HepG2 (cell line): ENCODE results near the gene BAG3. TPM values are rescaled to one million over a fixed set of nuclear protein-coding genes. Genes with fewer than 3 reads are reported as not detected.

Source experiments
- ATAC-seq: fragments of 200-7000 bp; cut with Tn5 transposase; 3 replicates; pipeline ENCODE4 v1.9.1; 2020; ENCODE audit warnings: mild to moderate bottlenecking, moderate library complexity
- BruUV-seq: library from RNA; stranded (reverse); fragments of 400-500 nt; replicated peaks from 2 replicates; lab custom pipeline; 2021; lab: Mats Ljungman, UMichigan
- CTCF ChIA-PET: fragments of 300-600 bp; formaldehyde crosslinking; extraction: SDS; loops from one replicate; lab custom pipeline; 2021; ENCODE audit warnings: low total read pairs, inconsistent platforms, low intra/inter-chr PET ratio; lab: Yijun Ruan, JAX
- POLR2A ChIA-PET: fragments of 350-600 bp; sonication (Branson Sonifier 250); formaldehyde crosslinking; loops from one replicate; lab custom pipeline; 2020; ENCODE audit warnings: antibody characterized with exemption, inconsistent platforms; lab: Yijun Ruan, JAX
- DNase-seq: peaks from one replicate; pipeline ENCODE4 v3.0.0-alpha.2; 2015; ENCODE audit warnings: low spot score
- FAIRE-seq: peaks from 3 replicates; lab custom pipeline; 2011; peaks lifted over from hg19 to GRCh38; lab: Jason Lieb, UNC
- H2AFZ ChIP-seq: one replicate; pipeline ENCODE4 v1.6.1; 2011; ENCODE audit warnings: low read length, inconsistent platforms
- H3K27ac ChIP-seq: fragments of 300-600 bp; 3 replicates; pipeline ENCODE4 v1.8.0; 2011; ENCODE audit warnings: mixed run types, mild to moderate bottlenecking, mixed read lengths, low read length, inconsistent platforms; ENCODE audit not compliant: insufficient read depth; ENCODE audit errors: extremely low read length
- H3K27me3 ChIP-seq, 2 experiments: fragments of 200-600 bp in 1 of 2; 2 replicates in 1 of 2; 3 replicates in 1 of 2; pipeline versions ENCODE4 v1.6.0 to v1.8.0; 2011; ENCODE audit warnings: low read length in 2 of 2, mild to moderate bottlenecking in 2 of 2, moderate library complexity in 2 of 2, inconsistent platforms in 1 of 2; ENCODE audit not compliant: insufficient read depth in 2 of 2, control insufficient read depth in 1 of 2
- H3K36me3 ChIP-seq, 2 experiments: fragments of 200-600 bp in 1 of 2; replicated peaks in 1 of 2; 2 replicates in 1 of 2; 3 replicates in 1 of 2; pipeline versions ENCODE4 v1.5.1 to v1.8.0; 2011; ENCODE audit warnings: low read length in 2 of 2, inconsistent platforms in 1 of 2; ENCODE audit not compliant: insufficient read depth in 2 of 2, control insufficient read depth in 1 of 2
- H3K4me1 ChIP-seq: 2 replicates; pipeline ENCODE4 v1.5.1; 2012; ENCODE audit warnings: low read length, inconsistent platforms; ENCODE audit not compliant: insufficient read depth
- H3K4me2 ChIP-seq: 2 replicates; pipeline ENCODE4 v1.6.0; 2011; ENCODE audit warnings: low read depth, low read length, inconsistent platforms
- H3K4me3 ChIP-seq, 3 experiments: fragments of 200-600 bp in 1 of 3; sonication (generic), shearing (Covaris generic) in 1 of 3; replicated peaks in 1 of 3; 2 replicates each; pipeline ENCODE4 v1.5.1; 2011 to 2016; ENCODE audit warnings: low read length in 3 of 3, inconsistent platforms in 2 of 3, low read depth in 2 of 3, mild to moderate bottlenecking in 2 of 3, control low read depth in 1 of 3, mixed read lengths in 1 of 3; ENCODE audit not compliant: insufficient read depth in 1 of 3
- H3K79me2 ChIP-seq: one replicate; pipeline ENCODE4 v1.6.1; 2011; ENCODE audit warnings: low read length, inconsistent platforms; ENCODE audit not compliant: insufficient read depth
- H3K9ac ChIP-seq: 2 replicates; pipeline ENCODE4 v1.6.0; 2011; ENCODE audit warnings: mild to moderate bottlenecking, low read depth, low read length, inconsistent platforms; ENCODE audit not compliant: insufficient read depth
- H3K9me3 ChIP-seq: 2 replicates; pipeline ENCODE4 v1.5.1; 2012; ENCODE audit warnings: mild to moderate bottlenecking, low read length
- H4K20me1 ChIP-seq: 2 replicates; pipeline ENCODE4 v1.6.0; 2011; ENCODE audit warnings: inconsistent platforms, mild to moderate bottlenecking, low read length, moderate library complexity; ENCODE audit not compliant: insufficient read depth
- ATF7 ChIP-seq, 2 experiments: fragments of 450-650 bp in 1 of 2; sonication (generic) in 1 of 2; formaldehyde crosslinking in 1 of 2; IDR thresholded peaks; 2 replicates each; pipeline versions ENCODE4 v1.4.0 to v1.6.1; 2016 to 2020; ENCODE audit warnings: antibody characterized with exemption in 1 of 2, mild to moderate bottlenecking in 1 of 2, missing genetic modification reagents in 1 of 2
- ELK4 ChIP-seq: sonication (generic); formaldehyde crosslinking; IDR thresholded peaks from 2 replicates; pipeline ENCODE4 v1.9.0; 2021; ENCODE audit warnings: missing genetic modification reagents, borderline replicate concordance
- MAX ChIP-seq: IDR thresholded peaks from 2 replicates; pipeline ENCODE4 v1.6.1; 2012; ENCODE audit warnings: inconsistent platforms
- ONECUT2 ChIP-seq: sonication (generic); formaldehyde crosslinking; IDR thresholded peaks from 2 replicates; pipeline ENCODE4 v1.4.0; 2020; ENCODE audit warnings: missing genetic modification reagents
- RARA ChIP-seq: IDR thresholded peaks from 2 replicates; pipeline ENCODE4 v1.6.1; 2016; ENCODE audit warnings: missing genetic modification reagents, missing compliant biosample characterization
- ZNF367 ChIP-seq: sonication (generic); formaldehyde crosslinking; IDR thresholded peaks from 2 replicates; pipeline ENCODE4 v1.4.0; 2020; ENCODE audit warnings: missing genetic modification reagents, borderline replicate concordance
- WGBS: methylation state at CpG from one replicate; pipeline ENCODE4 v1.1.6; 2017; ENCODE audit warnings: low lambda C conversion rate; 5-methylcytosine and 5-hydroxymethylcytosine counted together
- in situ Hi-C: cut with HindIII; loops from 2 replicates; pipeline ENCODE4 v1.10.0; 2017; ENCODE audit warnings: low pct_unique_long_range_greater_than_20kb; ENCODE audit not compliant: extremely low pct_ligation_motif_present
- intact Hi-C: fragments of 100-400 bp; cut with micrococcal nuclease; formaldehyde crosslinking; loops from one replicate; pipeline ENCODE4 v1.10.0; 2022; ENCODE audit not compliant: unreplicated experiment
- polyA plus RNA-seq, 8 experiments: library from polyadenylated mRNA; depleted of rRNA in 3 of 8; stranded (reverse) in 7 of 8; unstranded in 1 of 8; fragments of >200 nt; fragmentation: Illumina TruSeq in 4 of 8; extraction: Trizol in 4 of 8; gene quantifications; 2 replicates each; pipeline versions ENCODE4 v1.2.1 to v1.2.3, GENCODE V29; 2011 to 2016; ENCODE audit warnings: low read depth in 4 of 8, missing spikeins in 1 of 8, mixed read lengths in 1 of 8; ENCODE audit not compliant: insufficient read depth in 1 of 8
- total RNA-seq, 5 experiments: library from RNA; depleted of rRNA; stranded (reverse); fragments of >200 nt; fragmentation: Illumina TruSeq; extraction: Trizol; gene quantifications; 2 replicates each; pipeline ENCODE4 v1.2.3, GENCODE V29; 2016; ENCODE audit warnings: low read depth in 1 of 5

Gene BAG3
- total and polyA plus RNA-seq, 2 of the 13 experiments (the other 11 are each of a cell fraction or from before 2014, with no cell fraction given), result 2.9 to 6.7 TPM

GRCh38 chr10:119640384-119640783 is 10.8 kb upstream of the BAG3 start:
- H3K27ac ChIP-seq, result no peak overlapping the region

More at GRCh38 chr10:119640384-119640783, 10.8 kb upstream of the BAG3 start:
- ATAC-seq (no peak), FAIRE-seq (no peak), DNase-seq (no peak)
- no peak overlapping the region for H3K4me3 ChIP-seq
- H3K79me2 ChIP-seq, result no peaks in the 10 kb centered on the region
- 76% methylated on average over 6 of the region's 6 CpGs for WGBS
- intact Hi-C loops (no loop called here), in situ Hi-C loops (no loop called here)
- CTCF ChIA-PET, result no interaction called here
- H3K4me2 ChIP-seq, result 0 out of 2 replicates have a peak overlapping the region, but pooled peaks have one; percentile 89
- H3K9ac ChIP-seq, result no peak overlapping the region
- no TSS peak for BruUV-seq
- no peaks in the 10 kb centered on the region for H4K20me1 ChIP-seq
- POLR2A ChIA-PET, result interaction anchor here (1.0 kb wide), 1 partner anchor 27 kb away, joined by 3 read pairs; no protein-coding TSS in a partner anchor
- H3K9me3 ChIP-seq, result no peaks in the 10 kb centered on the region
- TF ChIP-seq RARA (0 out of 2 replicates have a peak, but pooled peaks have one; percentile 6), ATF7 (IDR thresholded peaks at IDR 0.05) (0 out of 2 replicates have a peak, but pooled peaks have one; percentile 4), ATF7 (CRISPR knock-in tag; IDR thresholded peaks at IDR 0.05) (no peak), ONECUT2 (no peak), MAX (no peak), ZNF367 (CRISPR knock-in tag) (no peak), ELK4 (no peak)
- H3K4me1 ChIP-seq, result peaks cover 90% of the 10 kb centered on the region
- no peak overlapping the region for H2AFZ ChIP-seq
- no peaks in the 10 kb centered on the region for H3K36me3 ChIP-seq
- no peaks in the 10 kb centered on the region; a peak in 1 of 5 replicates for H3K27me3 ChIP-seq
